Endothelial cell of umbilical vein (primary cell): ENCODE data around the gene NFU1. TPM values are rescaled to one million over a fixed set of nuclear protein-coding genes. Genes with fewer than 3 reads are reported as not detected.

Experiments
- BruUV-seq: library from RNA; stranded (reverse); fragments of 400-500 nt; replicated peaks from 2 replicates; lab custom pipeline; 2021; lab: Mats Ljungman, UMichigan
- CTCF ChIA-PET: fragments of 300-600, 350-600 bp; sonication (Branson Sonifier 250); formaldehyde crosslinking; loops from one replicate; lab custom pipeline; 2021; ENCODE audit warnings: antibody characterized with exemption, inconsistent platforms; lab: Charles Lee
- POLR2A ChIA-PET: fragments of 300-600, 350-600 bp; sonication (Branson Sonifier 250); formaldehyde crosslinking; loops from one replicate; lab custom pipeline; 2021; ENCODE audit warnings: antibody characterized with exemption, inconsistent platforms; lab: Charles Lee
- DNase-seq: peaks from one replicate; pipeline ENCODE4 v3.0.0-alpha.2; 2011; ENCODE audit warnings: low read depth, low spot score
- FAIRE-seq: peaks from 2 replicates; lab custom pipeline; 2011; peaks lifted over from hg19 to GRCh38; lab: Jason Lieb, UNC
- H2AFZ ChIP-seq: 2 replicates; pipeline ENCODE4 v1.6.0; 2012; ENCODE audit warnings: low read depth, low read length, control low read depth, inconsistent platforms
- H3K27ac ChIP-seq: 2 replicates; pipeline ENCODE4 v1.5.1; 2011; ENCODE audit warnings: low read depth, mild to moderate bottlenecking, control low read depth, low read length, moderate library complexity; ENCODE audit not compliant: insufficient read depth
- H3K27me3 ChIP-seq, 2 experiments: 2 replicates each; pipeline versions ENCODE4 v1.6.0 to v1.6.1; 2011; ENCODE audit warnings: low read length in 2 of 2, mixed read lengths in 1 of 2; ENCODE audit not compliant: control insufficient read depth in 2 of 2, insufficient read depth in 2 of 2
- H3K36me3 ChIP-seq, 2 experiments: 2 replicates in 1 of 2; 3 replicates in 1 of 2; pipeline ENCODE4 v1.5.1; 2011; ENCODE audit warnings: low read length in 2 of 2, mild to moderate bottlenecking in 1 of 2, moderate library complexity in 1 of 2; ENCODE audit not compliant: control insufficient read depth in 2 of 2, insufficient read depth in 2 of 2; ENCODE audit errors: extremely low read depth in 1 of 2
- H3K4me1 ChIP-seq: 3 replicates; pipeline ENCODE4 v1.5.1; 2011; ENCODE audit warnings: mild to moderate bottlenecking, low read length; ENCODE audit not compliant: control insufficient read depth, insufficient read depth; ENCODE audit errors: extremely low read depth
- H3K4me2 ChIP-seq: 2 replicates; pipeline ENCODE4 v1.6.1; 2011; ENCODE audit warnings: low read length, control low read depth, mixed read lengths; ENCODE audit not compliant: insufficient read depth
- H3K4me3 ChIP-seq, 3 experiments: fragments of 200-600 bp in 1 of 3; sonication (generic), shearing (Covaris generic) in 1 of 3; replicated peaks in 1 of 3; 2 replicates each; pipeline ENCODE4 v1.5.1; 2011 to 2016; ENCODE audit warnings: control low read depth in 3 of 3, low read length in 3 of 3, mild to moderate bottlenecking in 2 of 3, inconsistent platforms in 1 of 3, low read depth in 1 of 3, moderate library complexity in 1 of 3; ENCODE audit not compliant: insufficient read depth in 1 of 3
- H3K79me2 ChIP-seq: 2 replicates; pipeline ENCODE4 v1.6.0; 2012; ENCODE audit warnings: low read length, inconsistent platforms; ENCODE audit not compliant: control insufficient read depth, insufficient read depth
- H3K9ac ChIP-seq: replicated peaks from 2 replicates; pipeline ENCODE3; 2011; ENCODE audit warnings: low read length, control low read depth; ENCODE audit not compliant: insufficient read depth; ENCODE audit errors: extremely low read depth
- H3K9me1 ChIP-seq: replicated peaks from 3 replicates; pipeline ENCODE4 v1.6.0; 2011; ENCODE audit warnings: mild to moderate bottlenecking, low read length; ENCODE audit not compliant: control insufficient read depth, insufficient read depth; ENCODE audit errors: extremely low read depth
- H3K9me3 ChIP-seq: replicated peaks from 2 replicates; pipeline ENCODE4 v1.5.1; 2012; ENCODE audit warnings: low read length, inconsistent platforms; ENCODE audit not compliant: control insufficient read depth, insufficient read depth
- H4K20me1 ChIP-seq: replicated peaks from 2 replicates; pipeline ENCODE3; 2011; ENCODE audit warnings: mild to moderate bottlenecking, low read length; ENCODE audit not compliant: control insufficient read depth, insufficient read depth; ENCODE audit errors: extremely low read depth
- CTCF ChIP-seq, 2 donors: IDR thresholded peaks; 1 replicate in 1 of 2; 2 replicates in 1 of 2; pipeline ENCODE4 v1.5.1; 2011; ENCODE audit warnings: low read length in 2 of 2, mild to moderate bottlenecking in 2 of 2, moderate library complexity in 2 of 2, control low read depth in 1 of 2, inconsistent platforms in 1 of 2, low read depth in 1 of 2; ENCODE audit not compliant: insufficient read depth in 1 of 2; ENCODE audit errors: extremely low read depth in 1 of 2
- EZH2 ChIP-seq: IDR thresholded peaks from 2 replicates; pipeline ENCODE4 v1.6.1; 2012; ENCODE audit warnings: borderline replicate concordance, low read depth, mild to moderate bottlenecking, moderate library complexity, low read length, inconsistent platforms; ENCODE audit not compliant: severe bottlenecking
- FOS ChIP-seq: IDR thresholded peaks from 2 replicates; pipeline ENCODE4 v1.6.1; 2011; ENCODE audit warnings: mild to moderate bottlenecking, low read length, moderate library complexity, borderline replicate concordance; ENCODE audit not compliant: insufficient read depth
- GATA2 ChIP-seq: IDR thresholded peaks from 2 replicates; pipeline ENCODE4 v1.7.0; 2011; ENCODE audit warnings: low read depth, mild to moderate bottlenecking, moderate library complexity, mixed read lengths, low read length; ENCODE audit not compliant: insufficient read length, insufficient read depth
- JUN ChIP-seq: IDR thresholded peaks from 2 replicates; pipeline ENCODE4 v1.6.1; 2011; ENCODE audit warnings: borderline replicate concordance, low read depth; ENCODE audit not compliant: insufficient read length, insufficient read depth
- MAX ChIP-seq: IDR thresholded peaks from 2 replicates; pipeline ENCODE4 v1.6.1; 2011; ENCODE audit not compliant: insufficient read depth, insufficient read length
- MYC ChIP-seq: IDR thresholded peaks from one replicate; pipeline ENCODE4 v1.6.1; 2011; ENCODE audit warnings: mild to moderate bottlenecking, low read depth, low read length
- POLR2A ChIP-seq: IDR thresholded peaks from 2 replicates; pipeline ENCODE4 v1.6.1; 2012; ENCODE audit warnings: low read depth, mild to moderate bottlenecking, control low read depth, low read length
- POLR2AphosphoS5 ChIP-seq: IDR thresholded peaks from 2 replicates; pipeline ENCODE4 v1.6.1; 2012; ENCODE audit warnings: low read depth, mild to moderate bottlenecking, control low read depth, low read length, moderate library complexity; ENCODE audit not compliant: insufficient read depth
- dilution Hi-C: fragments of 300-500 bp; cut with MboI; formaldehyde crosslinking; loops from one replicate; pipeline ENCODE4 v1.15.0; 2019; ENCODE audit warnings: low sequenced_read_pairs; ENCODE audit not compliant: extremely low pct_ligation_motif_present
- intact Hi-C: fragments of 100-400 bp; cut with micrococcal nuclease; formaldehyde crosslinking; loops from one replicate; pipeline ENCODE4 v1.10.0; 2022
- polyA plus RNA-seq, 4 experiments: library from polyadenylated mRNA; depleted of rRNA in 3 of 4; stranded (reverse) in 3 of 4; unstranded in 1 of 4; fragments of >200 nt; gene quantifications; 2 replicates each; pipeline versions ENCODE4 v1.2.1 to v1.2.3, GENCODE V29; 2011 to 2012; ENCODE audit warnings: missing spikeins in 1 of 4
- total RNA-seq: library from RNA; stranded (reverse); gene quantifications from 2 replicates; pipeline ENCODE4 v1.2.3, GENCODE V29; 2021

The NFU1 gene
- total and polyA plus RNA-seq, 2 donors (not counting 3 experiments of a cell fraction or from before 2014, with no cell fraction given), result 19.6 to 49.7 TPM

- Histone ChIP-seq H3K9me1 (no peaks in the 10 kb centered on the region), H2AFZ (no peak overlapping the region), H3K27ac (no peak overlapping the region), H3K4me3 (no peak overlapping the region), H3K4me1 (no peaks in the 10 kb centered on the region), H3K9me3 (no peaks in the 10 kb centered on the region), H3K9ac (no peak overlapping the region), H3K4me2 (no peak overlapping the region), H3K36me3 (peaks cover 0 to 4% of the 10 kb centered on the region in 2 experiments), H3K27me3 (no peaks in the 10 kb centered on the region), H3K79me2 (no peaks in the 10 kb centered on the region), H4K20me1 (no peaks in the 10 kb centered on the region)
- CTCF ChIA-PET, result no interaction called here
- POLR2A ChIA-PET, result no interaction called here
- DNase-seq, result no peak
- no TSS peak for BruUV-seq
- FAIRE-seq, result no peak
- no peak for TF ChIP-seq JUN
- no peak for TF ChIP-seq POLR2A
- no peak for TF ChIP-seq EZH2
- TF ChIP-seq MYC, result no peak
- no peak for TF ChIP-seq FOS
- TF ChIP-seq CTCF (IDR thresholded peaks at IDR 0.05; ENCODE audit: extremely low read depth in 1 of 2, insufficient read depth in 1 of 2, low read depth in 1 of 2, low read length in 2 of 2), result no peak
- TF ChIP-seq GATA2, result no peak
- no peak for TF ChIP-seq POLR2AphosphoS5
- TF ChIP-seq MAX, result no peak
- dilution Hi-C loops, result no loop called here
- intact Hi-C loops, result no loop called here
Measured at GRCh38 chr2:69416147-69416546, 21.1 kb downstream of the NFU1 start.
